ENCODE data around the gene ABLIM1. TPM values are rescaled to one million over a fixed set of nuclear protein-coding genes. Genes with fewer than 3 reads are reported as not detected.

The ABLIM1 gene
- total and polyA plus RNA-seq, 2 of the 4 experiments (the other 2 are of a cell fraction) = 7.7 to 9.9 TPM

GRCh38 chr10:114506871-114507385, 151.1 kb downstream of the ABLIM1 start:
- Histone ChIP-seq H3K56ac (ENCODE audit: extremely low read depth, insufficient read depth, low read length) (no peak overlapping the region), H4K8ac (ENCODE audit: low read depth in 2 of 2, low read length in 2 of 2) (no peak overlapping the region), H3K18ac (ENCODE audit: low read depth, low read length) (no peak overlapping the region), H3K79me1 (ENCODE audit: low read depth in 1 of 2, low read length in 2 of 2) (no peaks in the 10 kb centered on the region), H2BK15ac (ENCODE audit: low read depth, low read length) (no peak overlapping the region), H3K9ac (ENCODE audit: low read depth, low read length) (no peak overlapping the region), H3K27me3 (ENCODE audit: control insufficient read depth, insufficient read depth, low read length) (peaks cover 25% of the 10 kb centered on the region), H4K20me1 (ENCODE audit: insufficient read depth, low read length) (no peaks in the 10 kb centered on the region), H3K4me3 (ENCODE audit: insufficient read depth, low read depth, low read length) (no peak overlapping the region), H2AK9ac (replicated peaks; ENCODE audit: low read depth, low read length, poor library complexity) (no peak overlapping the region), H3K4me1 (ENCODE audit: control insufficient read depth, insufficient read depth, low read length) (peaks cover 2% of the 10 kb centered on the region), H3K4me2 (ENCODE audit: low read depth, low read length) (no peak overlapping the region), H4K5ac (ENCODE audit: low read depth, low read length) (no peak overlapping the region), H2BK5ac (ENCODE audit: low read depth, low read length, poor library complexity, severe bottlenecking) (no peak overlapping the region), H3K9me1 (ENCODE audit: insufficient read depth, low read length) (peaks cover 3% of the 10 kb centered on the region; the same call in 1 of the 2 replicates), H2AK5ac (ENCODE audit: low read depth, low read length) (no peak overlapping the region), H4K91ac (ENCODE audit: insufficient read depth, low read depth, low read length) (no peak overlapping the region), H2AFZ (replicated peaks; ENCODE audit: low read length, poor library complexity) (no peak overlapping the region), H2BK20ac (ENCODE audit: low read depth, low read length) (no peak overlapping the region), H3K27ac (ENCODE audit: insufficient read depth, low read length) (no peak overlapping the region), H3K36me3 (ENCODE audit: control insufficient read depth, insufficient read depth, low read length) (no peaks in the 10 kb centered on the region), H3K14ac (replicated peaks; ENCODE audit: low read depth, low read length) (no peak overlapping the region), H2BK120ac (ENCODE audit: low read depth, low read length) (no peak overlapping the region), H3K9me3 (ENCODE audit: control insufficient read depth, insufficient read depth, low read length) (no peaks in the 10 kb centered on the region), H3K23ac (ENCODE audit: low read depth, low read length) (no peak overlapping the region), H3K4ac (ENCODE audit: low read depth, low read length) (no peak overlapping the region)
- ATAC-seq (ENCODE audit: low read depth) (no peak), DNase-seq (no peak)
- no peak for TF ChIP-seq NFE2L2 (IDR thresholded peaks at IDR 0.05; ENCODE audit: low read depth, low read length)
- no peak for TF ChIP-seq CEBPB (IDR thresholded peaks at IDR 0.05; ENCODE audit: low read depth, low read length)
- no peak for TF ChIP-seq POLR2A (IDR thresholded peaks at IDR 0.05; ENCODE audit: low read depth, low read length)
- no peak for TF ChIP-seq BHLHE40 (IDR thresholded peaks at IDR 0.05; ENCODE audit: low read depth, low read length)
- TF ChIP-seq RFX5 (IDR thresholded peaks at IDR 0.05; ENCODE audit: low read depth, low read length) = no peak
- TF ChIP-seq MAFK (IDR thresholded peaks at IDR 0.05; ENCODE audit: low read depth, low read length) = no peak
- no peak for TF ChIP-seq SMC3 (IDR thresholded peaks at IDR 0.05; ENCODE audit: low read depth, low read length)
- no peak for TF ChIP-seq MXI1 (IDR thresholded peaks at IDR 0.05; ENCODE audit: borderline replicate concordance, low read depth, low read length)
- TF ChIP-seq USF2 (IDR thresholded peaks at IDR 0.05; ENCODE audit: low read depth, low read length) = no peak
- TF ChIP-seq CTCF (conservative IDR thresholded peaks at IDR 0.05; ENCODE audit: low read depth, low read length) = no peak
- no peak for TF ChIP-seq FOS (IDR thresholded peaks at IDR 0.05; ENCODE audit: low read depth, low read length)
- TF ChIP-seq MAZ (IDR thresholded peaks at IDR 0.05; ENCODE audit: borderline replicate concordance, low read depth, low read length) = no peak
- TF ChIP-seq RCOR1 (IDR thresholded peaks at IDR 0.05; ENCODE audit: insufficient replicate concordance, low read length) = no peak
- no peak for TF ChIP-seq CHD1 (IDR thresholded peaks at IDR 0.05; ENCODE audit: low read depth, low read length)
- no peak for TF ChIP-seq RAD21 (IDR thresholded peaks at IDR 0.05; ENCODE audit: low read length)
- TF ChIP-seq ELK1 (IDR thresholded peaks at IDR 0.05; ENCODE audit: borderline replicate concordance, low read depth, low read length) = no peak
- in situ Hi-C loops (cut with MboI; ENCODE audit: low sequenced_read_pairs) = no loop called here
- POLR2A ChIA-PET (ENCODE audit: unreplicated experiment) = no interaction called here
- intact Hi-C loops (cut with micrococcal nuclease) = no loop called here
- CTCF ChIA-PET = no interaction called here
- dilution Hi-C loops (cut with HindIII; ENCODE audit: low sequenced_read_pairs, unreplicated experiment) = no loop called here
- WGBS, 2 experiments (ENCODE audit: extremely low coverage in 2 of 2, insufficient read length in 1 of 2) = no CpG with 5 or more reads among the region's 3 CpGs
- no TSS peak for BruUV-seq (replicated peaks)

Measured in IMR-90 (cell line).